ENCODE results near the gene GLB1L. TPM values are rescaled to one million over a fixed set of nuclear protein-coding genes. Genes with fewer than 3 reads are reported as not detected.
"Not testable (repeated sequence)": the region's sequence is repeated elsewhere in the genome, so short reads cannot be mapped to it uniquely, and the experiment has no call there.

Gene GLB1L
- polyA plus RNA-seq (ENCODE audit: insufficient read length in 4 of 4) = 10 to 100 TPM; 16.5 to 24.9 (median 24.1) TPM

GRCh38 chr2:219245148-219245898 lies at the start of gene GLB1L, which contains the start of gene STK16:
GLB1L (minus strand) TSS chr2:219245444; CDS start chr2:219243573, 1,871 bp downstream.
STK16 (plus strand) TSS chr2:219245479; CDS start chr2:219246000, 521 bp downstream.
- peak; percentile 83 to 92 (median 88) for DNase-seq (ENCODE audit: low read depth in 4 of 4, low spot score in 2 of 4)

- peak in 2 of 4 donors; percentile 65 to 77 for DNase-seq (ENCODE audit: low read depth in 4 of 4, low spot score in 2 of 4)
These were observed 49.4 kb upstream of the GLB1L start for GRCh38 chr2:219294356-219295351.

- no peak for DNase-seq (ENCODE audit: low read depth in 4 of 4, low spot score in 2 of 4)
These were observed 48.5 kb upstream of the GLB1L start for GRCh38 chr2:219293736-219294231.

GRCh38 chr2:219292616-219293015 lies 47.4 kb upstream of the GLB1L start:
- no peak for DNase-seq (ENCODE audit: low read depth in 4 of 4, low spot score in 2 of 4)

GRCh38 chr2:219291910-219292490 lies 46.8 kb upstream of the GLB1L start:
- DNase-seq (ENCODE audit: low read depth in 4 of 4, low spot score in 2 of 4) = no peak

GRCh38 chr2:219291394-219291793 lies 46.1 kb upstream of the GLB1L start:
- DNase-seq (ENCODE audit: low read depth in 4 of 4, low spot score in 2 of 4) = no peak

- DNase-seq (ENCODE audit: low read depth in 4 of 4, low spot score in 2 of 4) = no peak
These were observed 45.3 kb upstream of the GLB1L start for GRCh38 chr2:219290381-219291171.

GRCh38 chr2:219289537-219290361 lies 44.5 kb upstream of the GLB1L start:
- DNase-seq (ENCODE audit: low read depth in 4 of 4, low spot score in 2 of 4) = no peak

GRCh38 chr2:219289195-219289536 lies 43.9 kb upstream of the GLB1L start:
- no peak for DNase-seq (ENCODE audit: low read depth in 4 of 4, low spot score in 2 of 4)

GRCh38 chr2:219287580-219288265 lies 42.5 kb upstream of the GLB1L start:
- DNase-seq (ENCODE audit: low read depth in 4 of 4, low spot score in 2 of 4) = no peak

GRCh38 chr2:219287116-219287440 lies 41.8 kb upstream of the GLB1L start:
- DNase-seq (ENCODE audit: low read depth in 4 of 4, low spot score in 2 of 4) = not testable (repeated sequence)

GRCh38 chr2:219286436-219287115 lies 41.3 kb upstream of the GLB1L start:
- DNase-seq (ENCODE audit: low read depth in 4 of 4, low spot score in 2 of 4) = no peak

- no peak for DNase-seq (ENCODE audit: low read depth in 4 of 4, low spot score in 2 of 4)
These were observed 40.7 kb upstream of the GLB1L start for GRCh38 chr2:219285894-219286425.

GRCh38 chr2:219285373-219285735 lies 40.1 kb upstream of the GLB1L start:
- DNase-seq (ENCODE audit: low read depth in 4 of 4, low spot score in 2 of 4) = no peak

GRCh38 chr2:219284501-219285372 lies 39.5 kb upstream of the GLB1L start:
- DNase-seq (ENCODE audit: low read depth in 4 of 4, low spot score in 2 of 4) = no peak

- no peak for DNase-seq (ENCODE audit: low read depth in 4 of 4, low spot score in 2 of 4)
These were observed 37.8 kb upstream of the GLB1L start for GRCh38 chr2:219282943-219283581.
